ENCODE data around the gene PANK3.

Gene PANK3

GRCh38 chr5:168529374-168530234 lies 49.6 kb downstream of the PANK3 start:
- H3K4me3 ChIP-seq (replicated peaks; ENCODE audit: insufficient read depth, low read length), result peak overlapping the region; percentile 38
- H3K27ac ChIP-seq (replicated peaks), result no peak overlapping the region
- H3K27me3 ChIP-seq (ENCODE audit: insufficient read depth, poor library complexity, severe bottlenecking), result peaks cover 16% of the 10 kb centered on the region
- DNase-seq (ENCODE audit: low read depth in 1 of 2, low spot score in 1 of 2), result no peak
- TF ChIP-seq POLR2AphosphoS5 (IDR thresholded peaks at IDR 0.05; ENCODE audit: low read depth) (no peak), REST (IDR thresholded peaks at IDR 0.05; ENCODE audit: insufficient replicate concordance, low read depth) (peak; percentile 51)

- Histone ChIP-seq H3K27ac (replicated peaks) (no peak within 1 kb of the TSS), H3K27me3 (ENCODE audit: insufficient read depth, poor library complexity, severe bottlenecking) (peaks cover 16% of the 10 kb centered on the region), H3K4me3 (replicated peaks; ENCODE audit: insufficient read depth, low read length) (peak within 1 kb of the TSS; percentile 38)
- TF ChIP-seq SPI1 (IDR thresholded peaks at IDR 0.05; ENCODE audit: borderline replicate concordance, low read depth), result no peak
- TF ChIP-seq REST (IDR thresholded peaks at IDR 0.05; ENCODE audit: insufficient replicate concordance, low read depth), result peak; percentile 97
- DNase-seq (ENCODE audit: low read depth in 1 of 2, low spot score in 1 of 2), result peak in 1 of 2 experiments; percentile 28
These were observed 50.4 kb downstream of the PANK3 start, which contains the start of gene FBLL1 for GRCh38 chr5:168528521-168529373. Gene FBLL1, plus strand, starts transcription at chr5:168529305. Its CDS starts 200 bp downstream, at chr5:168529505.

- Histone ChIP-seq H3K27me3 (ENCODE audit: insufficient read depth, poor library complexity, severe bottlenecking) (peaks cover 16% of the 10 kb centered on the region), H3K4me3 (replicated peaks; ENCODE audit: insufficient read depth, low read length) (no peak overlapping the region), H3K27ac (replicated peaks) (no peak overlapping the region)
- TF ChIP-seq REST (IDR thresholded peaks at IDR 0.05; ENCODE audit: insufficient replicate concordance, low read depth), result no peak
- no peak for TF ChIP-seq POLR2AphosphoS5 (IDR thresholded peaks at IDR 0.05; ENCODE audit: low read depth)
- no peak for TF ChIP-seq SPI1 (IDR thresholded peaks at IDR 0.05; ENCODE audit: borderline replicate concordance, low read depth)
- no peak for TF ChIP-seq CTCF (IDR thresholded peaks at IDR 0.05; ENCODE audit: insufficient read depth, low read length)
- TF ChIP-seq GABPA (IDR thresholded peaks at IDR 0.05; ENCODE audit: low read depth), result no peak
- no peak for DNase-seq (ENCODE audit: low read depth in 1 of 2, low spot score in 1 of 2)
These were observed 51.3 kb downstream of the PANK3 start for GRCh38 chr5:168527756-168528295.
